ENCODE results near the gene CNTN4. TPM values are rescaled to one million over a fixed set of nuclear protein-coding genes. Genes with fewer than 3 reads are reported as not detected.
"Not testable (repeated sequence)": the region's sequence is repeated elsewhere in the genome, so short reads cannot be mapped to it uniquely, and the experiment has no call there.

Gene CNTN4
- total and polyA plus RNA-seq, 3 experiments from 2014 or later, result not detected

DNA sequence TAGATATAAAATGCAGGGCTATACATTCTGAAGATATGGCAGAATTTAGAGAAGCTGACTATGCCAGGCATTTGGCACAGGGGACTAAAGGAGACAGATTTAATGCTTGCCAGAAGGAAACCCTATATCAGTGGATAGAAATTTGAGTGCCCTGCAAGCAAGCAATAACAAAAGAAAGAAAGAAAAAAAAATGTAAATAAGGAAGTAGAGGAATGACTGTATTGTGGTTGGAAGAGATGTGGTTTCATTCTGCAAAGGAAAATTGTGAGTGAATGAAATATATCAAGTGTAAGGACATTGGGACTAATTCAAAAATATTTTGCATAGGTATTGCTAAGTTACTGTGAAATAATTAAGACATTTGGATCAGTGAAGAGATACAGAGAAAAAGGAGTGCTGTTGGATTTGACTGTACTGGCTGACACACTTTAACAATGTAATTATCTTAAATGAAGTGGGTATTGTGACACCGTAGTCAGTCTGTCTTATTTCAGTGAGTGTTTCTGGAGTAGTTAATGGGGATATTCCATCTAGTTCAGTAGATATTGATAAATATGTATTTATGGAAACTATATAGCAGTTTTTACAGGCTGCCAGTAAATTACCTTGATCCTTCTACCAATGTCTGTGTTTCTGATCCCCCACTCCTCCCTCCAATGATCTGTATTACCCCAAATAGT is 418.2 kb downstream of the CNTN4 start:
- POLR2A ChIA-PET, result no interaction called here
- no peaks in the 10 kb centered on the region for H3K36me3 Mint-ChIP-seq
- H3K27me3 ChIP-seq (ENCODE audit: insufficient read depth, low read length, poor library complexity, severe bottlenecking), result no peaks in the 10 kb centered on the region

DNA sequence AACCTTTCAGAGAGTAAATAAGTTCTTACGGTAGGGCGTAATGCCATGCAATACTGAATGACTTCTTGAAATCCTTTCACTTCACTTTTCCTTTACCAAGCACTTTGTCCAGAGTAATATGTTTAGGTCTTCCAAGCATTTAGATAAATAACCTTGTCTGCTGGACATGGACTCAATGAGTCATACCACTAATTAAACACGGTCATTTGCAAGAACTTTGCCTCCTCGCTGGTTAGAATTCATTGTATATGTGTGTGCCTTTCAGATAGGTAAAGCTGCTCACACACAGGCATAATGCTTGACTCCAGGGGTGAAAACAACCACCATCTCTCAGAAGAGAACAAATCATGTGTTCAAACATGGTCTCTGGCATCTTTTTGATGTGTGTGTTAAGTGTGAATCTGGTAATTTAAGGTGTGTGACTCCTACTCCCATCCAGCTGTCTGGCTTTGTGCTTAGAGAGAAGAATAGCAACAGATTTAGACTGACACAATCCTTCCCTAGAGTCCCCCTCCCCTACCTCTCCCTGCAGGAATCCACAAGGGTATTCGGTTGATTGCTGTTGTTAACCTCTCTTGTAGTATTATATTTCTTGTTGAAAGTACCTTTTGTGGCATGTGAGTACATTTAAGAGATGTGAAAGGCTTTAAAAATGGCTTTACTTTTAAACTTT is 419.0 kb downstream of the CNTN4 start:
- no peaks in the 10 kb centered on the region for H3K36me3 Mint-ChIP-seq
- no peak overlapping the region for H3K4me3 ChIP-seq (ENCODE audit: low read length)
- no peak overlapping the region for H3K27ac Mint-ChIP-seq
- CTCF ChIA-PET, result no interaction called here
- no peak overlapping the region for H3K27ac ChIP-seq (ENCODE audit: low read depth, low read length)
- peaks cover 0 to 2% of the 10 kb centered on the region in 2 donors for H3K27me3 Mint-ChIP-seq
- H3K27me3 ChIP-seq (ENCODE audit: insufficient read depth, low read length, poor library complexity, severe bottlenecking), result no peaks in the 10 kb centered on the region
- no peak for DNase-seq
- no peaks in the 10 kb centered on the region for H3K9me3 Mint-ChIP-seq
- POLR2A ChIA-PET, result no interaction called here
- no peak overlapping the region for H3K4me3 Mint-ChIP-seq
- no peaks in the 10 kb centered on the region for H3K4me1 ChIP-seq (ENCODE audit: insufficient read depth, low read length)
- no peaks in the 10 kb centered on the region for H3K9me3 ChIP-seq (ENCODE audit: low read length)
- H3K4me1 Mint-ChIP-seq, result no peaks in the 10 kb centered on the region
- no peaks in the 10 kb centered on the region for H3K36me3 ChIP-seq (ENCODE audit: insufficient read depth, low read length)

More for the DNA sequence above, 418.2 kb downstream of the CNTN4 start:
- Mint-ChIP-seq H3K27me3 (peaks cover 0 to 2% of the 10 kb centered on the region in 2 donors), H3K4me1 (no peaks in the 10 kb centered on the region), H3K4me3 (no peak overlapping the region), H3K9me3 (no peaks in the 10 kb centered on the region), H3K27ac (no peak overlapping the region)
- no peak overlapping the region for H3K27ac ChIP-seq (ENCODE audit: low read depth, low read length)
- CTCF ChIA-PET, result no interaction called here
- H3K9me3 ChIP-seq (ENCODE audit: low read length), result no peaks in the 10 kb centered on the region
- DNase-seq, result no peak
- no peak overlapping the region for H3K4me3 ChIP-seq (ENCODE audit: low read length)
- H3K4me1 ChIP-seq (ENCODE audit: insufficient read depth, low read length), result no peaks in the 10 kb centered on the region
- H3K36me3 ChIP-seq (ENCODE audit: insufficient read depth, low read length), result no peaks in the 10 kb centered on the region

DNA sequence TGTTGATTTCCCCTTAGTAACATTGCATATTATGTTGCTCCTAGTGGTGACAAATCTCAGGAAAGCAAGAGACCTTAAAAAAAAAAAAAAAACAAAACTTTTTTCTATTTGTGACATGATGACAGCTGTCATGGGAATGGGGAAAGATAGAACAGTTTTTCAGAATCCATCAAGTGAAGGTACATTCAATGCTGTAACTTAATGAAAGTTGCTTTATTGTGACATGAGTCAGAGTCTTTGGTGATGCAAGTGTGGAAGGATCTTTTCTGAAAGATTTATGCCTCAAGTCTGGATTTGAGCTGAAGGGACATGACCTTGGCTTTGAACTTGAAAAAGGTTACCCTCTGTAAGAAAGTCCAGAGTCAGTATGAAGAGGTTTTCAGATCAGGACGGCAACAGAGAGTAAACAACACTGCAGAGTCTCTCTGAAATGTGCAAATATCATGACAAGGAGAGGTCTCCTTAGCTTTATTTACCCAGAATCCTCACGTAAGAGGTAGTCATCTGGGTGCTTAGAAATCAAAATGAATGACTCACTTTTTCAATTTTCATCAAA is 424.7 kb downstream of the CNTN4 start:
- ChIA-PET CTCF (interaction anchor here (1.3 kb wide), 1 partner anchor 10 kb away, joined by 3 read pairs; no protein-coding TSS in a partner anchor), POLR2A (no interaction called here)
- Mint-ChIP-seq H3K27ac (no peak overlapping the region), H3K36me3 (no peaks in the 10 kb centered on the region), H3K4me1 (no peaks in the 10 kb centered on the region), H3K9me3 (peaks cover 0 to 2% (median 0%) of the 10 kb centered on the region in 5 donors), H3K27me3 (no peaks in the 10 kb centered on the region), H3K4me3 (no peak overlapping the region)
- Histone ChIP-seq H3K4me3 (ENCODE audit: low read length) (no peak overlapping the region), H3K27ac (ENCODE audit: low read depth, low read length) (no peak overlapping the region), H3K36me3 (ENCODE audit: insufficient read depth, low read length) (no peaks in the 10 kb centered on the region), H3K9me3 (ENCODE audit: low read length) (no peaks in the 10 kb centered on the region), H3K4me1 (ENCODE audit: insufficient read depth, low read length) (no peaks in the 10 kb centered on the region), H3K27me3 (ENCODE audit: insufficient read depth, low read length, poor library complexity, severe bottlenecking) (no peaks in the 10 kb centered on the region)
- DNase-seq, result no peak

DNA sequence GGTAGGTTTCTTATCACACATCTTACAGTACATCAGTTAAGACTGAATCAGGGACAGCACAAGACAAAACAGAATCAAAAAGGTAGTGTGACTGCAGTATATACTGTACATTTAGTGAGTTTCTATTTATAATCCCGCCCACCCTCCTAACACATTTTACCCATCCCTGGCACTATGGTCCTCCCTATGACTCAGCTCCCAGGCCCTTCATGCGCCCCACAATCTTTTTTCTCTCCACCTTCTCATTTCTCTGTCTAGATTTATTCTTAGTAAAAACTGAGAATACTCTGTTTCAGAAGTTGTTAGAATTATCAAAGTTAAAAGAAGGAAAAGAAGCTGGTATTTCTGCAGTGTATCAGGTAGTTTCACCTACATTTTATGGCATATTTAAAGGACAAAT is 427.3 kb downstream of the CNTN4 start:
- Histone ChIP-seq H3K27ac (ENCODE audit: low read depth, low read length) (no peak overlapping the region), H3K4me1 (ENCODE audit: insufficient read depth, low read length) (no peaks in the 10 kb centered on the region), H3K27me3 (ENCODE audit: insufficient read depth, low read length, poor library complexity, severe bottlenecking) (no peaks in the 10 kb centered on the region), H3K9me3 (ENCODE audit: low read length) (no peaks in the 10 kb centered on the region), H3K4me3 (ENCODE audit: low read length) (no peak overlapping the region), H3K36me3 (ENCODE audit: insufficient read depth, low read length) (no peaks in the 10 kb centered on the region)
- Mint-ChIP-seq H3K9me3 (peaks cover 0 to 2% (median 0%) of the 10 kb centered on the region in 5 donors), H3K36me3 (no peaks in the 10 kb centered on the region), H3K4me3 (no peak overlapping the region), H3K27ac (no peak overlapping the region), H3K27me3 (no peaks in the 10 kb centered on the region), H3K4me1 (no peaks in the 10 kb centered on the region)
- ChIA-PET POLR2A (no interaction called here), CTCF (no interaction called here)
- DNase-seq, result no peak

DNA sequence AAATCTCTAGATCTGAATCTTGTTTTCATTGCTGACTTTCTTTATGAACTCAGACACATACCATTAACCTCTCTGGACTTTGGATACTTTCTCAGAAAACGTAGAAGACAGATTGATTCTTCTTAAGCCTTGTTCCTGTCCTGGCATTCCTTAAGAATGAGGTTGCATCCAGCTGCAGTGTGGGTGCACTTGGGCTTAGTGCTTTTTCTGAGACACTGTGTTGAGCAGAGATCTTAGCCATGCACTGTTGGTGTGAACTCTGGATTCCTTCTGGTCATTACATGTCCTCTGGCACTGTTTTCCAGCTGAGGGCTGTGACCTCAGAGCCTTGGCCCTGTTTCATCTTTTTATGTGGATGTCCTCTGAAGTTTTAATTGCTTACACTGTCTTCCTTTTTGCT is 428.3 kb downstream of the CNTN4 start:
- H3K27me3 ChIP-seq (ENCODE audit: insufficient read depth, low read length, poor library complexity, severe bottlenecking), result no peaks in the 10 kb centered on the region
- ChIA-PET CTCF (no interaction called here), POLR2A (no interaction called here)
- Mint-ChIP-seq H3K4me3 (no peak overlapping the region), H3K27me3 (no peaks in the 10 kb centered on the region), H3K9me3 (peaks cover 0 to 3% (median 0%) of the 10 kb centered on the region in 5 donors), H3K27ac (no peak overlapping the region), H3K4me1 (no peaks in the 10 kb centered on the region), H3K36me3 (no peaks in the 10 kb centered on the region)
- no peak for DNase-seq
- H3K36me3 ChIP-seq (ENCODE audit: insufficient read depth, low read length), result no peaks in the 10 kb centered on the region
- H3K4me3 ChIP-seq (ENCODE audit: low read length), result no peak overlapping the region
- H3K4me1 ChIP-seq (ENCODE audit: insufficient read depth, low read length), result no peaks in the 10 kb centered on the region
- no peak overlapping the region for H3K27ac ChIP-seq (ENCODE audit: low read depth, low read length)
- H3K9me3 ChIP-seq (ENCODE audit: low read length), result no peaks in the 10 kb centered on the region

DNA sequence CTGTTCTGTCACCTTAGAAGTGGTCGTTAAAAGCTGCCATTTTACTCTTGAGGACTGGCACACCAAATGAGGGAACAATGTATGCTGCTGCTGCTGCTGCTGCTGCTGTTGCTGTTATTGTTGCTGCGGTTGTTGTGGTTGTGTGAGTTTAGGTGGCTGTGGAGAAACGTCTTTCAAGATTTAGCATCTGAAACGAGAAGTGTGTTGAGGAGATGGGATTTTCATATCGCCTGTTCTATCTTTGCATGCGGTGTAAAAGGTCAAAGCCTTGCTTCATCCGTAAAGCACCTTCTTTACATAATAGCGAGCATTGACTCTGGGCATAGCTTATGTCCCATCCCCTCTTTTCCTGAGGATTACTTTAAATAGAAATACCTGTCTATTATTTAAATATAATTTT is 428.7 kb downstream of the CNTN4 start:
- H3K4me1 Mint-ChIP-seq; H3K27me3 ChIP-seq (ENCODE audit: insufficient read depth, low read length, poor library complexity, severe bottlenecking); H3K4me3 Mint-ChIP-seq; H3K4me1 ChIP-seq (ENCODE audit: insufficient read depth, low read length); H3K36me3 ChIP-seq (ENCODE audit: insufficient read depth, low read length); H3K9me3 ChIP-seq (ENCODE audit: low read length); H3K4me3 ChIP-seq (ENCODE audit: low read length); H3K27me3 Mint-ChIP-seq; H3K27ac ChIP-seq (ENCODE audit: low read depth, low read length); H3K9me3 Mint-ChIP-seq; CTCF ChIA-PET; POLR2A ChIA-PET; DNase-seq; H3K27ac Mint-ChIP-seq; H3K36me3 Mint-ChIP-seq: not testable (repeated sequence)

DNA sequence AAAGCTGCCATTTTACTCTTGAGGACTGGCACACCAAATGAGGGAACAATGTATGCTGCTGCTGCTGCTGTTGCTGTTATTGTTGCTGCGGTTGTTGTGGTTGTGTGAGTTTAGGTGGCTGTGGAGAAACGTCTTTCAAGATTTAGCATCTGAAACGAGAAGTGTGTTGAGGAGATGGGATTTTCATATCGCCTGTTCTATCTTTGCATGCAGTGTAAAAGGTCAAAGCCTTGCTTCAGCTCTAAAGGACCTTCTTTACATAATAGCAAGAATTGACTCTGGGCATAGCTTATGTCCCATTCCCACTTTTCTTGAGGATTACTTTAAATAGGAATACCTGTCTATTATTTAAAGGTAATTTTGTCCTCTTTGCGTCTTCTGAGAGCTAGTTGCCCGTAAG is 436.1 kb downstream of the CNTN4 start:
- H3K4me3 Mint-ChIP-seq; H3K27me3 ChIP-seq (ENCODE audit: insufficient read depth, low read length, poor library complexity, severe bottlenecking); H3K36me3 ChIP-seq (ENCODE audit: insufficient read depth, low read length); H3K27me3 Mint-ChIP-seq; H3K4me1 ChIP-seq (ENCODE audit: insufficient read depth, low read length); H3K9me3 ChIP-seq (ENCODE audit: low read length); H3K27ac ChIP-seq (ENCODE audit: low read depth, low read length); H3K36me3 Mint-ChIP-seq; H3K27ac Mint-ChIP-seq; DNase-seq; H3K4me1 Mint-ChIP-seq; H3K4me3 ChIP-seq (ENCODE audit: low read length); CTCF ChIA-PET; POLR2A ChIA-PET; H3K9me3 Mint-ChIP-seq: not testable (repeated sequence)

DNA sequence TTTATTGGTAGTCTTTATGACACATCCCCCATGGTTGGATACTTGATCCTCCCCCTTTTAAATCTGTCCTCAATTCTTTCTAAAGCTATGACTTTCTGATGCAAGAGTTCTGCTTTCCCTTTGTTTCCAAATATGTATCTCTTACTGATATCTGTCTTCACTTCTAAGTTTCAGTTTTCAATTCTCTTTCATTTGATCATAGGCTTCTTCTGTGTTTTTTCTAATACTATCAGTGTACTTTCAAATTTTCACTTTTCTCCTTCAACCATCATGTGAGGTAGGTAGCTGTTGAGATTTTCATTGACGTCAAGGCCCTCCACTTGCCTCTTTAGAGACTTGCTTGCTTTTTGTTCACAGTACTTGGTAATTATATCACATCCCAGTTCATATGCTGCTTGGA is 436.5 kb downstream of the CNTN4 start:
- DNase-seq, result no peak
- POLR2A ChIA-PET, result no interaction called here
- peaks cover 0 to 8% (median 4%) of the 10 kb centered on the region in 5 donors for H3K9me3 Mint-ChIP-seq
- H3K9me3 ChIP-seq (ENCODE audit: low read length), result no peaks in the 10 kb centered on the region
- CTCF ChIA-PET, result no interaction called here
- H3K36me3 ChIP-seq (ENCODE audit: insufficient read depth, low read length), result no peaks in the 10 kb centered on the region
- H3K4me1 Mint-ChIP-seq, result no peaks in the 10 kb centered on the region
- no peaks in the 10 kb centered on the region for H3K27me3 ChIP-seq (ENCODE audit: insufficient read depth, low read length, poor library complexity, severe bottlenecking)
- no peaks in the 10 kb centered on the region for H3K27me3 Mint-ChIP-seq
- no peaks in the 10 kb centered on the region for H3K4me1 ChIP-seq (ENCODE audit: insufficient read depth, low read length)
- no peak overlapping the region for H3K4me3 ChIP-seq (ENCODE audit: low read length)
- H3K4me3 Mint-ChIP-seq, result no peak overlapping the region
- no peak overlapping the region for H3K27ac Mint-ChIP-seq
- no peaks in the 10 kb centered on the region for H3K36me3 Mint-ChIP-seq
- no peak overlapping the region for H3K27ac ChIP-seq (ENCODE audit: low read depth, low read length)

All from CD8-positive, alpha-beta memory T cell (primary cell).